HPDE6-E6E7 (cell line): ENCODE results near the gene ERG28.
"Not testable (repeated sequence)": the region's sequence is repeated elsewhere in the genome, so short reads cannot be mapped to it uniquely, and the experiment has no call there.

Experiments
- DNase-seq: peaks from one replicate; pipeline ENCODE4 v3.0.0; 2011; ENCODE audit warnings: missing footprints; ENCODE audit errors: extremely low spot score

ERG28 gene

GRCh38 chr14:75625034-75625433 lies 35.6 kb downstream of the ERG28 start:
- no peak for DNase-seq

GRCh38 chr14:75619548-75619947 lies 41.1 kb downstream of the ERG28 start:
- DNase-seq: no peak

GRCh38 chr14:75615200-75615599 lies 45.5 kb downstream of the ERG28 start:
- DNase-seq: no peak

- DNase-seq: no peak
Observed at GRCh38 chr14:75614179-75614578, 46.5 kb downstream of the ERG28 start.

- no peak for DNase-seq
Observed at GRCh38 chr14:75612157-75612556, 48.5 kb downstream of the ERG28 start.

- DNase-seq: no peak
Observed at GRCh38 chr14:75610834-75611233, 49.8 kb downstream of the ERG28 start.

- DNase-seq: no peak
Observed at GRCh38 chr14:75609606-75610475, 50.8 kb downstream of the ERG28 start.

GRCh38 chr14:75609116-75609515 lies 51.6 kb downstream of the ERG28 start:
- DNase-seq: no peak

GRCh38 chr14:75607842-75608640 lies 52.6 kb downstream of the ERG28 start:
- no peak for DNase-seq

GRCh38 chr14:75607044-75607443 lies 53.6 kb downstream of the ERG28 start:
- no peak for DNase-seq

GRCh38 chr14:75605916-75606315 lies 54.8 kb downstream of the ERG28 start:
- DNase-seq: no peak

- no peak for DNase-seq
Observed at GRCh38 chr14:75604979-75605851, 55.5 kb downstream of the ERG28 start.

GRCh38 chr14:75602503-75602902 lies 58.2 kb downstream of the ERG28 start:
- no peak for DNase-seq

- DNase-seq: not testable (repeated sequence)
Observed at GRCh38 chr14:75601061-75601460, 59.6 kb downstream of the ERG28 start.

- DNase-seq: not testable (repeated sequence)
Observed at GRCh38 chr14:75600100-75600499, 60.6 kb downstream of the ERG28 start.
